Activated CD4-positive, alpha-beta T cell treated with anti-CD3 and anti-CD28 coated beads, Interleukin-2, Interleukin-6, amounts not matched to agents 100 ng/mL and 50 ng/mL, durations not matched to agents 16 hours and 8 hours (primary cell): ENCODE measurements around the gene MTCP1.

Experiments used
- DNase-seq: peaks from one replicate; pipeline ENCODE4 v3.0.0-alpha.2; 2020

Gene MTCP1

GRCh38 chrX:155070975-155071693, at the start of gene MTCP1, which contains the start of the genes BRCC3 and CMC4:
Gene MTCP1, minus strand, starts transcription at chrX:155071136. Its CDS starts 5,126 bp downstream, at chrX:155066010.
Gene BRCC3, plus strand, starts transcription at chrX:155071508. Its CDS starts 20 bp downstream, at chrX:155071528.
Gene CMC4, minus strand, starts transcription at chrX:155071136. Its CDS starts 7,113 bp downstream, at chrX:155064023.
- DNase-seq, result peak; percentile 86

GRCh38 chrX:155115174-155115819, 44.4 kb upstream of the MTCP1 start:
- no peak for DNase-seq

- DNase-seq, result no peak
These were observed 42.2 kb upstream of the MTCP1 start for GRCh38 chrX:155113097-155113496.

GRCh38 chrX:155112171-155112570, 41.2 kb upstream of the MTCP1 start:
- no peak for DNase-seq

DNA sequence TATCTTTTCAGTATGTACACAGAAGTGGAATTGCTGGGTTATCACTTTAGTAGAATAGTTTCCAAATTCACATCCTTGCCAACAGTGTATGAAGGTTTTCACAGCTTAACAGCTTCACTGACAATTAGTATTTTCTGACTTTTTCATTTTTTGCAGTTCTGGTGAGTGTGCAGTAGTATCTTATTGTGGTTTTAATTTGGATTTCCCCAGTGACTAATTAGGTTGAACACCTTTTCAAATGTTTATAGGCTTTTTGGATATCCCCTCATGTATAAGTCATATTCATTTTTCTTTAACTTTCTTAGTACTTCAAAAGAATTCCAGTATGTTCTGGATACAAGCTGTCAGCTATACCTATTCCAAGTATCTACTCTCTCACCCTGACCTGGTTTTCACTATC, 37.5 kb upstream of the MTCP1 start:
- DNase-seq, result no peak

- DNase-seq, result no peak
These were observed 35.0 kb upstream of the MTCP1 start for GRCh38 chrX:155105919-155106318.

GRCh38 chrX:155094468-155095061, 23.6 kb upstream of the MTCP1 start:
- peak; percentile 41 for DNase-seq

- no peak for DNase-seq
These were observed 16.2 kb upstream of the MTCP1 start for GRCh38 chrX:155086961-155087735.

DNA sequence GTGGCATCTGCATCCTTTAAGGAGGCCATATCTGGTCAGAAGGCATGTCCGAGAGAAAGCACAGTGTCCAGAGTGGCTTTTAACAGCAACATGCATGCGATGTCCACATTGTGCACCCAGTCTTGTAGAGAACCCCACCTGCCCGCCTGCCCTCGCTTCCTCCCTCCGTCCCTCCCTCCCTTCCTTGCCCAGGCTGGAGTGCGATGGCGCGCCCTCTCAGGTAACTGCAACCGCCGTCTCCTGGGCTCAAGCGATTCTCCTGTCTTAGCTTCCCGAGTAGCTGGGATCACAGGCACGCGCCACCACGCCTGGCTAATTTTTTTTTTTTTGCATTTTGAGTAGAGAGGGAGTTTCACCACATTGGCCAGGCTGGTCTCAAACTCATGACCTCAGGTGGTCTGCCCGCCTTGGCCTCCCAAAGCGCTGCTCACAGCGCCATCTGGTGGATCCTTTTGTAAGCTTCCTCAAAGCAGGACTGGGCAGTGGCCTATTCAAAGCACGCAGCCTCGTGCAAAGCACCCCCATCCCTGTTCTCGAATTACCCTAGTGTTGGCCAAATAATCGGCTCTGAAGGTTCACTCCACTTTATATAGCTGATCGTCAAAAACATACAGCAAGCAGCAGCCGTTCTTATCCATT, 15.4 kb upstream of the MTCP1 start:
- peak; percentile 54 for DNase-seq

- DNase-seq, result peak; percentile 5
These were observed 851 bp upstream of the MTCP1 start for GRCh38 chrX:155071694-155072280.

- no peak for DNase-seq
These were observed 317 bp downstream of the MTCP1 start for GRCh38 chrX:155070663-155070974.

DNA sequence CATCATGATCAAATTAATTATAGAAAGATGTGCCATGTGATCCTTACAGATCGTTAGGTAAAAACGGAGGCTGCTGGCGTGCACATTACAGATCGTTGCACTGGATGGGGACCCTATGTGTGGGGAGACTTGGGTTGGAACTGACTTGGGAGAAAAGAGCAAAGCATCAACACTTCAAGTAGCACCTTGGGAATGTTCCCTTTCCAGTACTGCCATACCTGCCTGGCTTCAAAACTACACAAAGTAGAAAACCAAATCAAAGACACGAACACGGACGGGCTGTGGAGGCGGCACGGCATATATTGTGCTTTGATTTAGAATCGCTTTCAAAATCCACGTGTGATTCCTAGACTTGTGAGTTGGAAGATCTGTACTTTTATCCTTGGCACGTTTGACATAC, 898 bp downstream of the MTCP1 start:
- no peak for DNase-seq

GRCh38 chrX:155069414-155069813, 1.5 kb downstream of the MTCP1 start:
- no peak for DNase-seq

DNA sequence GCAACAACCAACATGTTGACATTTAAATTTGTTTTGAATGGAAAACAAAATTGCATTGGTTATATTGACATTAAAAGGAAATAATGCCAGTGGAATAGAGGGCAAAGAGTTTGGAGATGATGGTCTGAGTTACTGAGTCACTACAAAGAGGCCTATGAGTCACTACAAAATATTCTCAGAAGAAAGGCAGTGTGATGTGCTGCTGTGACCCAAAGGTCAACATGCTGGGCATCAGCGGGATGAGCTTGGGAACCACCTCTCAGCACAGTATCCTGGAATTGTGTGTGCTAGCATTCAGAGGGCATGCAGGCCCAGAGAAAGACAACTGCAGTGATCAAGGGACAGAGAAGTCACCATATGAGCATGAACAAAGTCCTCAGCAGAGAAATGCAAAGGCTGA, 2.8 kb downstream of the MTCP1 start:
- DNase-seq, result no peak

DNA sequence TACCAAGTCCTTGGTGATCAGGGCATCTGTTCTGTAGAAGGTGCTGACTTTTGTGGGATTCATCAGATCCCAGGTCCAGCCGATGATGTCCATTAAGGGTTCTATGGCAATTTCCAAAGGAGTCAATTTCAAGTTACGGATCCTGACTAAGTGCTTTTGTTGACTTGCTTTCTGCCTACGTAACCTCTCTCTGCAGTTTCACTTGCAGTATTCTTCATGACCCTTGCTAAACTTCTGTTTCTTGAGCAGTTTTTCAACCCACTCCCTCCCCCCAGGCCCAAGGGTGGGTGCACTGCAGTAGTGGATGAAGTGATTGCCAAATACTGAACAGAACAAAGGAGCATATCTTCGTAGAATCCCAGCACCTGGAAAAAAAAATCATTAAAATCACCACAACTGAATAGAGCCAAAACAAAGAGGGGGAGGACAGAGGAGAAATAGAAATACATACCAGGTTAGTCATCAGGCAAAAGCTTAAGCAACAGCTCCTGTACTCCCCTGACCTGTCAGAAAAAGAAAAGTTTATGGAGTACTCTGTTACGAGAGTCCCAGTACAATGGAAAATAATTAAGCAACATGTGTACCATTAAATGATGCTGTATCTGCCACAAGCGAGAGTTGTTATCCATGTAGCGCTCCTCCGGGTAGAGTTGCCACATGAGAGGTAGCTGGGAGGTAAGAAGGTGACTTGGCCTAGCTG, 5.8 kb downstream of the MTCP1 start:
- no peak for DNase-seq

- no peak for DNase-seq
These were observed 9.2 kb downstream of the MTCP1 start for GRCh38 chrX:155061760-155062159.

GRCh38 chrX:155056877-155057792, 13.8 kb downstream of the MTCP1 start:
- peak; percentile 67 for DNase-seq

DNA sequence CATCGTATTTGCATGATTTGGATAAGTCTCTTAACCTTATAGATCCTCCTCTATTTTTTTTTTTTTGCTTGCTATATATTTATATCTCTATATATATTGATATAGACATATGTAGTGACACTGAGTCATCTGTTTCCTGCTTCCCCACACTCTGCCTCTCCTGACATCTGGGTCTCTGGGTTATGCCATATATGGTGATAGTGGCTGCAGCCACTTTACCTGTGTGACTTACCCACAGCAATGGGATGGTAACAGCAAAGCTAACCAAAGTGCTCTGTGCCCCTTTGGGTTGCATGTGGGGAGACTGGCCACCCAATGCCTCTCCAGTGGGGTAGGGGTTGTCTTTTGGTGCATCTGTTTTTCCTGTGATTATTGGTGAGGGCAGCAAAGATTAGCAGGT, 14.5 kb downstream of the MTCP1 start:
- peak; percentile 40 for DNase-seq

DNA sequence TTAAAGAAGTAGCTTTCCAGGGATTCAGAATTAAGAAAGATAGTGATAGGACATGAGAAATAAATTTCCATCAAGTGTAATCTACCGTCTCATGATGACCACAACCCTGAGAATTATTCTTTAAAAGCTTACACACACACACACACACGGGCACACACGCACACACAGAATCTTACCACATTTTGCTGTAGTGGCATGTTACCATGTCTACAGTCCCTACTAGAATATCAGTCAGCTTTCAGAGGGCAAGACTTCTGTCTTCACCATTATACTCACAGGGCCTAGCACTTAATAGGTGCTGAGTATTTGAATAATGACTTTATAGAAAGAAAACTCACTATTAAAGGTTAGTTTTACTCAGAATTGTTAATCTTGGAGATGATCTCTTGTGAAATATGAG, 15.4 kb downstream of the MTCP1 start:
- DNase-seq, result no peak

DNA sequence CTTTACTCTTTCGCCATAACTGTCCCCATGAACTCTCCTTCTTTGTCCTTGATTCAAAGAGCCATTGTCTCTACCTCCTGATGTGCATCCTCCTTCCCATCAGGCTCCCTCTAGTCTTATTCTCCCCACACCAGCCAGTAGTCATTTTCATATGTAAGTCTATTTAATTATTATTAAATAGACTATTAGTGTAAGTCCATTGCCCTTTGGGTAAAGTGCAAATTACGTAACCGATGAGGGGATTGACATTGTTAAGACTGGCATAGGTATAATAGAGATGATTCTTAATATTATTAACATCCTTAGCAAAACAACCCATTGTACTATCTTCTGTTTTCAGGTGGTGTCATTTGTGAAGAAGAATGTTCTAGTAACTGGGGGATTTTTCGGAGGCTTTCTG, 16.7 kb downstream of the MTCP1 start:
- no peak for DNase-seq

DNA sequence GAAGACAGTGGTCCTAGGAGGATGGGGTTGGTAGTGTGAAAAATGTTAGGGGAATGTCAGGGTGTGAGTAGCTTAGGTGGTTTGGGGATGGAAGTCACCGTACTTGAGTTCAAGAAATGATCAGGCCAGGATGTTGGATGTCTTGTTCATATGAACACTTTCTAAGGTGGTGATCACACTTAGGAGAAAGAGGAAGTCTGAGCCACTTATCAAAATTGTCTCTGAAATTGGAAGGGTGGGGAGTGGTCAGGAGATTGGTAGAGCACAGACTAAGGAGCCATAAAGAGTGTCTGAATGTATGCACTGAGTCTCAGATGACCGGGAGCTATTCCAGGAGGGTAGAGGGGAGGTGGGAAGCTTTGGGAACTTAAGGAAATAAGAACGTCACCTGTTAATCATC, 17.3 kb downstream of the MTCP1 start:
- no peak for DNase-seq
